Activated CD4-positive, alpha-beta T cell treated with anti-CD3 and anti-CD28 coated beads, Interleukin-2, amount 50 U/mL, for 24 hours (primary cell): Measurements from ENCODE around the gene TES.
"Not testable (repeated sequence)": the region's sequence is repeated elsewhere in the genome, so short reads cannot be mapped to it uniquely, and the experiment has no call there.

Experiments used
- DNase-seq, 2 donors: peaks; one replicate each; pipeline ENCODE4 v3.0.0-alpha.2; 2020; ENCODE audit warnings: low read depth in 1 of 2, low spot score in 1 of 2

Gene TES

DNA sequence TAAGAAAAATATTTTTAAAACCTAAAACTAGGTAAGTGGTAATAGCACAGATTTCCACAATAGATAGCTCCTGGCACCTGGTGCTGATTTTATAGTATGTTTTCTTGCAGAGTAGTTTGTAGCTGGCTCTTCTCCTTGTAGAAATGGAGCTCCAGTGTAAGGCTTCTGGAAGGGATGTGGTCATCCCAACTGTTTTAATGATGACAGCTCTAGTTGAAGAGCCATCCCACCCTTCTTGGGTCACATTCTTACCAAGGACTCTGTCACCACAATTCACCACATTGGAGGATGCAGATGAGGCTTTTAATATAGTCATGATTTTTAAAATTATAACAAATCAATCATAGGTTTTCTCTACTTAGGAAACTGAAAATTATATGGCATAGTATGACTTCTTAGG lies 31.0 kb downstream of the TES start:
- DNase-seq, result no peak

DNA sequence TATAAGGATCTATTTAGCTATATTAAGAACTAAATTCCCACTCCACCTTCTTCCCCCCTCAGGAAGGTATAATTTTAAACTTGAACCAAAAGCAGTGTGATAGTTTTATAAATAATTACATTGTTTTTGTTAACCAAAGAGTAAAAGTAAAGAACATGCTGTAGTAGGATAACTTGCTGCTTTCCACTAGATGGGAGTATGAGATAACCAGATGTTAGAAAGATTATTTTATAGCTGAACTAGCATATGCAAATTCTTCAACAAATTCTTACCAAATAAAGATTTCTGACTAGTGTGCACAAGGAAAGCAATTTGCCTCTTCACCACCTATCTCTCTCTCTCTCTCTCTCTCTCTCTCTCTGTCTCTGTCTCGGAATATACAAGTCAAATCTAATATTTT lies 31.8 kb downstream of the TES start:
- no peak for DNase-seq

DNA sequence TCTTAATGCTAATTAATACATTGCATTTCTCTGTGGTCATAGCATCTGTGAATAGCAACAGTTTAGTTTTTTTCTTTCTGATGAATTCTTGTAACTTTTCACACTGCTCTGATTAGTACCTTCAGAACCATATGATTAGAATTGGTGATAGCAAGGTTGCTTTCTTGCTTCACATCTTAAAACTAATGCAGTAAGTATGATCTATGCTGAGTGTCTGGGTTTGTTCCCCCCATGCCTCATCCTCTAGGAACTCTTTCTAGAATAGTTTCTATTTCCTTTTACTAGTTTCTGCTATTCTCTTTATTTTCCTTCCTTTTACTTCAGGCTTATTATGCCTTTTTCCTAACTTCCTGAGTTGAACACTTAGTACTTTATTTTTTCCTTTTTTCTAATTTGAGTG lies 32.4 kb downstream of the TES start:
- DNase-seq, result no peak

DNA sequence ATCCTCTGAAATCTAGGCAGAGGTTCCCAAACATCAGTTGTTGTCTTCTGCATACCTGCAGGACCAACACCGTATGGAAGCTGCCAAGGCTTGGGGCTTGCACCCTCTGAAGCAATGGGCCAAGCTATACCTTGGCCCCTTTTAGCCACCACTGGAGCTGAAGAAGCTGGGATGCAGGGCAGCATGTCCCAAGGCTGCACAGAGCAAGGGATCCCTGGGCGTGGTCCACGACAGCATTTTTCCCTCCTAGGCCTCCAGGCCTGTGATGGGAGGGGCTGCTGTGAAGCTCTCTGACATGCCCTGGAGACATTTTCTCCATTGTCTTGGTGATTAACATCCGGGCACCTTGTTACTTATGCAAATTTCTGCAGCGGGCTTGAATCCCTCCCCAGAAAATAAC lies 34.5 kb downstream of the TES start:
- not testable (repeated sequence) for DNase-seq

DNA sequence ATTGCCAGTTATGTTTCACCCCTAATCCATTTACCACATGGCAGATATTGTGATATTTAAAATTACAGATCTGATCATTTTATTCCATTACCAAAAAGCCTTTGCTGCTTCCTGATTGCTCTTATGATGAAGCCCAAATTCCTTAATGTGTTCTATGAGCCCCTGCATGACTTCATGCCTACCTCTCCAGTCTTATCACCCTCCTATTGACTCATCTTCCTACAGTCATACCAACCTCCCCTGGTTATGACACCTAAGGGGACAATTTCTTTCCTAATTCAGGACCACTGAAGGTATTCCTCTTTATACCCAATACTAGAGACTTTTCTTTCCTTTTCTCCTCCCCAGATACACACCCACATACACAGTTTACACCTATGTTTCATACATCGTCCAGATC lies 36.0 kb downstream of the TES start:
- no peak for DNase-seq

DNA sequence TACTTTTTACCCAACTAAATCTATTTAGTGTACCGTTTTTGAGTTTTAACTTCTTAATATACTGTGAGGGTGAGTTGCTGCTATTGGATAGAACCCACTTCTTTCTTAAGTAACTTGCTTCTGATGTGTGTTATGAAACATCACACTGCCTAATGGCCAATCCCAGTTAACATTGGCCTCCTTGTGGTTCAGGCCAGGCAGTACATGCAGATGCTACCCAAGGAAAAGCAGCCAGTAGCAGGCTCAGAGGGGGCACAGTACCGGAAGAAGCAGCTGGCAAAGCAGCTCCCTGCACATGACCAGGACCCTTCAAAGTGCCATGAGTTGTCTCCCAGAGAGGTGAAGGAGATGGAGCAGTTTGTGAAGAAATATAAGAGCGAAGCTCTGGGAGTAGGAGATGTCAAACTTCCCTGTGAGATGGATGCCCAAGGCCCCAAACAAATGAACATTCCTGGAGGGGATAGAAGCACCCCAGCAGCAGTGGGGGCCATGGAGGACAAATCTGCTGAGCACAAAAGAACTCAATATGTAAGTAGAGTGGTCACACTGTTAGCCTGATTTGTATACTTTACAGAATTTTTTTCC lies 39.7 kb downstream of the TES start:
- DNase-seq, result no peak

DNA sequence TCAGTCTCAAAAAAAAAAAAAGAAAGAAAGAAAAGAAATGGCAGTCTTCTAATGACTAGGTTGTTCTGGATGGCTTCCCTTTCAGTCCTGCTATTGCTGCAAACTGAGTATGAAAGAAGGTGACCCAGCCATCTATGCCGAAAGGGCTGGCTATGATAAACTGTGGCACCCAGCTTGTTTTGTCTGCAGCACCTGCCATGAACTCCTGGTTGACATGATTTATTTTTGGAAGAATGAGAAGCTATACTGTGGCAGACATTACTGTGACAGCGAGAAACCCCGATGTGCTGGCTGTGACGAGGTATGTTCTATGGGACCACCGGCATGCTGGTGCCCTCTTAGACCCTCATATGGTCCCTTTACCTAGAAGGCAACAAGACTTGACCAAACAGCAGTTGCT lies 41.3 kb downstream of the TES start:
- DNase-seq, result no peak

DNA sequence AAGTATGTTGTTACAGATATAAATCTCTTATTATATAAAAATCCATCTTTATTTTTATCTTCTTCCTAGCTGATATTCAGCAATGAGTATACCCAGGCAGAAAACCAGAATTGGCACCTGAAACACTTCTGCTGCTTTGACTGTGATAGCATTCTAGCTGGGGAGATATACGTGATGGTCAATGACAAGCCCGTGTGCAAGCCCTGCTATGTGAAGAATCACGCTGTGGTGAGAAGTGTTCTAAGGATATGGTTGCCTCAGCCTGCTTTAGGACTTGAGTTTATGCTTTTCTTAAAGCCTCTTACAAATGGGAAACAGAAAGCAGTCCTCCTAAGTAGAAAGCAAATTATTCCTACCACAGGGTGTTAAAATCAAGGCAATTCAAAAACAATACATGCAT lies 41.9 kb downstream of the TES start:
- DNase-seq, result no peak

DNA sequence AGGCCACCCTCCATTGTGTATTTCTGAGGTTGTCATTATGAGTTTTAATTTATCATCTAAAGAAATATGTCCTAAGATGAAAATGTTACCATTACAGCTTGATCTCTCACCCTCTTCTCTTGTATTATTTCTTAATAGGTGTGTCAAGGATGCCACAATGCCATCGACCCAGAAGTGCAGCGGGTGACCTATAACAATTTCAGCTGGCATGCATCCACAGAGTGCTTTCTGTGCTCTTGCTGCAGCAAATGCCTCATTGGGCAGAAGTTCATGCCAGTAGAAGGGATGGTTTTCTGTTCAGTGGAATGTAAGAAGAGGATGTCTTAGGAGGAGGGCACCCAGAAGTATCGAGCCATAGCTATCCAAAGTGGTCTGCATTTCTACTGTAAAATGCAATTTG lies 46.8 kb downstream of the TES start:
- no peak for DNase-seq

DNA sequence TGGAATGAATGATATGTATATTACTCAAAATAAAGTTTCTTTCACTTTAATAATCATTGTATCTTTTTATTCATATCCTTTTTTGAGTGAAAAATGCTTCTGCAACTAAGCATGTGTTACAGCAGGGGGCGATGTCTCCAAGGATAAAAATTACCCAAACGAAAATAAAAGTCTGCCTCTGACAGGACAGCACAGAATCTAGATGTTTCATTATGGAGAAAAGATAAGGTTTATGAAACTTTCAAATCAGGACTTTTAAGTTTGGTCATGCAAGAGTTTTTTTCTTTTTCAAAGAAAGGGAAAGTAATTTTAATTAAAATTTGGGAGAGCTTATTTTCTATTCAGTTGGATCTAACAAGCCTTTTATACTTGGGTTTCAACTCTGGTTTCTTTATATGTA lies 48.4 kb downstream of the TES start:
- DNase-seq, result peak in 1 of 2 donors; percentile 27

DNA sequence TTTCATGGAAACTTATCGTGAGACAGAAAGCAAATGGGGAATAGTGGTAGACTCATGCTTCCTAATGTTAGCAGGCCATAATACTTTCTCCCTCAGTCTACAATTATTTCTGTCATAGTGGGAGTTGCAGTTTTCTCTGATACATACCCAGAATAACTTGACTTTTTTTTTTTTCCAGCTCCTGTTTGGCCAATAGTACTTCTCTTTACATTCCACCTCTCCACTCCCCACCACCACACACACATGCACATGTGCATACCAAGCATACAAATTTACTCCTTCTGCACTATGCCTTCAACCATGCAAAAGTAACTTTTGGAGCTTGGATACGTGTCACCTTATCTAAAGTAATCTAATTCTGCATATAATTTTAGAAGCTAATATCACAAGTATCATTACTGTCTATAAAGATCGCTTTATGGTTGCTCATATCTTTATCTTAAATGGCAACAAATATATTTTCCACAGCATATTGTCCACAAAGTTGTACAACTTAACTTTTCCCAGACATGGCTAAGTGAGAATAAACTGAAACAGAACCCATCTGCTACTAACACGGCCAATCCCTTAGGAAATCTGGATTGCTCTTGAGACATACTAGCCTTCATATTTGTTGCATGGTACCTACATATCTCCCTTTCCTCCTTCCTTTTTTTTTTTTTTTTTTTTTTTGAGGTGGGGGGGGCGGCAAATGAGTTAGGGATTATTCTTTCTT lies 49.0 kb downstream of the TES start:
- no peak for DNase-seq

DNA sequence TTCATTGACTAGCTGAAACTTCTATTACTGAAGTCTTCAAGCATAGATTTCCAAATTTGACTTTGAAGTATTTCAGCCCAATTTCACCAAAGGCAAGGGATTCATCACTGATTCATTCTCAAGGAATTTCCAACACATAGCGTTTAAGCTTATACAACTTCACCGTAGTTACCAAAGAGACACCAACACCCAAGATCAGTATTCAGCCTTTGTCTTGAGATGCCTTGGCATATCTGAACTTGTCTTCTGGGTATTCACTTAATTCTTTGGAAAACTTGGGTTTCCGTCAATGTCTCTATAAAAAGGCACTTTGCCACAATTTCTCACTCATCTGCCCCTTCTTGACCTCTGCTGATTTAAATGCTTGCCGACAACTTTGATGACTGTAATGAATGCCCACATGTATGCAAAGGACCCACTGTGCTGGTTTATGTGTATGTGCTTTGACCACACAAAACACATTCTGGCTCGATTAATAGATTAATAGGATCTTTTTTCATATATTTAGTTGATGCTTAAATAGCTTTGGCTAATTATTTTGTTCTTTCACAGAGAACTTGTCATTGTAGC lies 49.6 kb downstream of the TES start:
- no peak for DNase-seq

DNA sequence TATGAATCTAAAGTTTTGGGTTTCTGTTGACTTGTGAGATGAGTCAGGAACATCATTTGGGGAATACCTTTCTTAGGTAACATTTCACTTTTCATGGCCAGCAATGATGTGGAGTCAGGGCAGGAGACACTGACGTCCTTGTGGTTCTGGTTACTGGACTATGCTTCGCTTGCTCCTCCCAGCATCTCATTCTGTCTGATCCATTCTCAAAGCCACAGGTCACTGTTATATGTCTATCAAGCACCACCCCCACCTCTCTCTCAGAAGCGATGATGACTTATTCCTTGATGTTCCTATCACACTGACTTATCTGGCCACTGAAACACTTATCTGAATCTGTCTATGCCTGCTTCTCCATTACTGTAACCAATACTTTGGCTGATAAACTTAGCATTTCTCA lies 51.6 kb downstream of the TES start:
- DNase-seq, result no peak

DNA sequence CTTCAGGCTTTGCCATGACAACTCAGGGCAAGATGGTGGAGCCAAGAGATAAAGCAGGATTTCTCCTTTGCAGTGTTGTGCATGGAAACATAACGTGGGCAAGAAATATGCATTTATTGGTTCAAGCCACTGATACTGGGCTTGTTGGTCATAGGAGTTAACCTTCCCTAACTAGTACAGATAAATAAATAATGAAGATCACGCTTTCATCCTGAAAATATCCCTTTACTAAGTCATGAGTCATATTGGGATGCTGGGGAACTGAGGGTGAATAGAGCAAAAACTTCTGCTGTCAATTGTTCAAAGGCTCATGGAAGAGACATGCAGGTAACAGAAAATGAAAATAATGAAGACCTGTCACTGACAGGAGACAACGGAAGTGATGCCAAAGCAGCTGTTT lies 55.5 kb downstream of the TES start:
- DNase-seq, result no peak

DNA sequence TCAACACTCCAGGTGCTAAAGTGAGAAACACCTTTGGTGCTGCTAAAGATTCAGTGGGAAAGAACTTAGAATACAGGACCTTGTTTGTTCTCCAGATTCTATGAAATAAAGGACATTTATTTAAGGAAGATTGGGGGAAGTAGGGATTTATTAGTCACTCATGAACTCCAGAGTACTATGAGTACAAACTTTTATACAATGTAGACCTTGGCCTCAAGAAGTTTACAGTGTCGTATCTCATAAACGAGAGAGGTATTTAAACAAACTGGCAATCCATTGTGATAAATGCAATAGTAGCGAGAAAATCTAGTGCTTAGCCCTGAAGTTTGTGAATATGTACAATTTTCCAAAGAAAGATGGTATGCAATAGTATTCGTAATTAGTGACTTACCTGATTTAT lies 59.1 kb downstream of the TES start:
- no peak for DNase-seq

DNA sequence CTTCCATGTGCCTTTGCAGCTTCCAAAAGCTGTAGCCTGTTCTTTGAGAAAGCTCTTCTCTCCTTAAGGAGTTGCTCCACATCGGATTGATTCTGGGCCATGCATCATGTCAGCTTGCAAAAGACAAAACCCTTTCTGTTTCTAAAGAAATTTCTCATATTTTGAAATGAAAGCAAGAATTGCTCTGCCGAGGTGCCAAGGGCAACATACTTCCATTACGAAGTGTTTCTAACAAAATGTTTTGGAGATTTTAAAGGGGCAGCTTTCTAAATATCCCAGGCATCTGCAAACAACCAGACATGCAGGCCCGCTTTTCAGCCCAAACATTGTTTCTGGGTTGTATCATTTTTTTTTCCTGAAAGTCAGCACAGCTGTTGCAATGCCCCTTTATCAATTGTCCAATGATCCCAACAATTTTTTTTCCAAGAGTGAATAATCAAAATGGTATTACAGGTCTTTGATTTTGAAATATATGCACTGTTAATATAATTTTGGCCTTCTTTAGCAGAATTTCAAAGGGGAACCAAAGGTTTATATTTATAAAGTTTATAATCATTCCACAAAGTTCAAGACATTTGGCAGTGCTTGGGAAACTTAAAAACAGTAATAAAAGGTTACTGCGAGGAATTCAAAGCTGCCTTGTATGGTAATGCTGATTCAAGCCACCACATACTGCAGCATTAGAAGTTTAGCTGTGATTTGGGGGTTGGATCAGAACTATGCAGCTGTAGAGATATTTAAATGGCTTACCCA lies 61.0 kb downstream of the TES start:
- no peak for DNase-seq

DNA sequence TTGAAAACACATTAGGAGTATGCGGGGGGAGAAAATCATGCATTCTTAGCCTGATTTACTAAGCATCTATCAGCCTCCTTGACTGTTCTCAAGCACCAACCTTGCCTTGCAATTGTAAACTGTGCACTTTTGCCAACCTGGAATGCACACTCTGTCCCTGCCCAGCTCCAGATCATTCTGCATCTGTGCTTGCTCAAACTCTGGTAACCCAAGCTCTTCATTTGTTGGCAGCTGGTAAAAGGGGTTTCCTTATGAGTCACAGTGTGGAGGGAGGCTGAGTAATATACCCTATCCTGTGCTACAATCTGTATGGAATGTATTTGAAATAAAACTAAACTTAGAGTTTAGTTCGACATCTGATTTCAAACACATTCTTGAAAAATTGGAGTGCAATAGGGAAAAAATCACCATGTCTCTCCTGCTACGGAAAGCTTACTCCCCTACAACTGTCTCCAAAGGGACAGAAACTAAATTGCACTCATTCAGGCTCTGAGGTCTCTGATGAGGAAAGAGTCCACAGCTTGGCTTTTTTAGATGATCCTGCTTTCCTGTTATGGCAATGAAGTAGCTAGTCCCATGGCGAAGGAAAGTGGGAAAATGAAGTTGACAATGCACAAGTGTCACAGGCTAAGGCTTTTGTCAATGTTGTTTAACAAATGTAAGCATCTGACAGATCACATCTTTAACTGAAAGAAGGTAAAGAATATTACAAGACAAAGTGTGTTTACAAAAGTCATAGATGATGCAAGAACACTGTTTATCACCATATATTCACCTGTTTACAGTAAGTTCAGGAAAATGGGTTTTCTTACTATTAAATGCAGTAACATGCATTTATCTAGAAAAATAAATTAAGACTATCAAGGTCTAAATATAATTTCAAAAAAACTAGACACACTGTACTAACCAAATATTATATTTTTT lies 61.9 kb downstream of the TES start:
- no peak for DNase-seq

DNA sequence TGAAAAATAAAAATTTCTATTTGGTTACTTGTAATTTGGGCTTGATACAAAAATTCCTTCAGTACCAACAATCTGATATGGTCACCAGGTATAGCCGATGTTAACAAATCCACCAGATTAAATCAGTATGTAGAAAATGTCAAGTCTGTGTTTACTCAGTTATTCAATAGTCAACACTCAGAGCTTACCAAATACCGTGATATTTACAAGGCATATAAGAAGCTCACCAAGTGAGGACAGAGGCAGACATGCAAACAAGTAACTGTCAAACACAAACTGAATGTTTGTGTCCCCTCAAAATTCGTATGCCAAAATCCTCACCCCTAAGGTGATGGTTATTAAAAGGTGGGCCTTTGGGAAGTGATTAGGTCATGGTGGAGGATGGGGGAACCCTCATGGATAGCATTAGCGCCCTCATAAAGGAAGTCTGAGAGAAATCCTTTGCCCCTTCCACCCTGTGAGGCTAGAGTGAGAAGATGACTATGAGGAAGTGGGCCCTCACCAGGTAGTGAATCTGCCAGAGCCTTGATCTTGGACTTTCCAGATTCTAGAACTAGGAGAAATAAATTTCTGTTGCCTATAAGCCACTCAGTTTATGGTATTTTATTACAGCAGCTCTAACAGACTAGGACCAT lies 63.1 kb downstream of the TES start:
- no peak for DNase-seq

DNA sequence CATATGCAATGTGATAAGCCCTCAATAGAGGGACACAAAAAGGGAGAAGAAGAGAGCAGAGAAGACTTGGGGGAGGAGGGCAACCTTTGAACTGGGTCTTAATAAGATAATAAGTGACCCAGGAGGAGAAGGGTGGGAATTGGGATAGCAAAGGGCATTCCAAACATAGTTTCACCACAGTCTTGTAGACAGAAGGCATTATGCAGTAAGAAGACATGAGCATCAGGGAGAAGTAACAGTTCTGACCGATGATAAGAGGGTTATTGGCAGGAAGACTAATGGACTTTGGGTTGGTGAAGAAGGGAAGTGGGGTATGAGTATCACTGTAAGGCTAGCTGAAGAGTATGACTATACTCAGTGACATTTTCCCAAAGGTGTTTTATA lies 63.6 kb downstream of the TES start:
- DNase-seq, result no peak

DNA sequence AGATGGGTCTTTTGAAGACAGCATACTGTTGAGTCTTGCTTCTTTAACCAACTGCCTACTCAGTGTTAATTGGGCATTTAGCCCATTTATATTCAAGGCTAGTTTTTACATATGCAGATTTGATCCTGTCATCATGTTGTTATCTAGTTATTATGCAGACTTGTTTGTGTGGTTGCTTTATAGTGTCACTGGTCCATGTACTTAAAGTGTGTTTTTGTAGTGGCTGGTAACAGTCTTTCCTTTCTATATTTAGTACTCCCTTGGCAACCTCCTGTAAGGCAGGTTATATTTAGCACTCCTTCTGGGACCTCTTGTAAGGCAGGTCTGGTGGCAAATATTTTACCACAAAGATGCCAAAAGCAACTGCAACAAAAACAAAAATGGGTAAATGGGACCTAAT lies 66.7 kb downstream of the TES start:
- no peak for DNase-seq

DNA sequence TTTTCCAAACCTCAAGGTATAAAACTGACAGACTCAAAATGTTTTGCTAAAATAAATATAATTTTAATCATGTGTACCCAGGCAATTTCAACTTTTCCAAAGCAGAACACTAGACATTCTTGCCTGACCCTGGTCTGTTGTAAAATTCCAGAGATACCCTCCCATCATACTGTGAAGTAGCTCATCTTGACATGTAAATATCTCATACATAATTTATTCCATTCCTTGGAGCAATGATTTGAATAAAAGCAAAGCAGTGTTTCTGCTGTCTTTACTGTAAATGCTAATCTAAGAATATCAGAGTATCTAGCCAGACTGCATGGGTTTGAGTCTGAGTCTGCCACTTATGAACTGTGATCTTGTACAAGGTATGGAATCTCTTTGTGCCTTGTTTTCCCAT lies 68.9 kb downstream of the TES start:
- no peak for DNase-seq
